LNCAP (cell line): ENCODE measurements around the gene EFCAB12.

Source experiments
- TF ChIP-seq, protein P1 (sequence below): fragments of 450-650 bp; IDR thresholded peaks from 2 replicates; pipeline ENCODE4 v1.5.1; 2017; ENCODE audit warnings: mild to moderate bottlenecking

Gene EFCAB12

GRCh38 chr3:129460155-129460554 is 31.7 kb upstream of the EFCAB12 start:
- TF ChIP-seq, protein P1, sequence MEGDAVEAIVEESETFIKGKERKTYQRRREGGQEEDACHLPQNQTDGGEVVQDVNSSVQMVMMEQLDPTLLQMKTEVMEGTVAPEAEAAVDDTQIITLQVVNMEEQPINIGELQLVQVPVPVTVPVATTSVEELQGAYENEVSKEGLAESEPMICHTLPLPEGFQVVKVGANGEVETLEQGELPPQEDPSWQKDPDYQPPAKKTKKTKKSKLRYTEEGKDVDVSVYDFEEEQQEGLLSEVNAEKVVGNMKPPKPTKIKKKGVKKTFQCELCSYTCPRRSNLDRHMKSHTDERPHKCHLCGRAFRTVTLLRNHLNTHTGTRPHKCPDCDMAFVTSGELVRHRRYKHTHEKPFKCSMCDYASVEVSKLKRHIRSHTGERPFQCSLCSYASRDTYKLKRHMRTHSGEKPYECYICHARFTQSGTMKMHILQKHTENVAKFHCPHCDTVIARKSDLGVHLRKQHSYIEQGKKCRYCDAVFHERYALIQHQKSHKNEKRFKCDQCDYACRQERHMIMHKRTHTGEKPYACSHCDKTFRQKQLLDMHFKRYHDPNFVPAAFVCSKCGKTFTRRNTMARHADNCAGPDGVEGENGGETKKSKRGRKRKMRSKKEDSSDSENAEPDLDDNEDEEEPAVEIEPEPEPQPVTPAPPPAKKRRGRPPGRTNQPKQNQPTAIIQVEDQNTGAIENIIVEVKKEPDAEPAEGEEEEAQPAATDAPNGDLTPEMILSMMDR: no peak

DNA sequence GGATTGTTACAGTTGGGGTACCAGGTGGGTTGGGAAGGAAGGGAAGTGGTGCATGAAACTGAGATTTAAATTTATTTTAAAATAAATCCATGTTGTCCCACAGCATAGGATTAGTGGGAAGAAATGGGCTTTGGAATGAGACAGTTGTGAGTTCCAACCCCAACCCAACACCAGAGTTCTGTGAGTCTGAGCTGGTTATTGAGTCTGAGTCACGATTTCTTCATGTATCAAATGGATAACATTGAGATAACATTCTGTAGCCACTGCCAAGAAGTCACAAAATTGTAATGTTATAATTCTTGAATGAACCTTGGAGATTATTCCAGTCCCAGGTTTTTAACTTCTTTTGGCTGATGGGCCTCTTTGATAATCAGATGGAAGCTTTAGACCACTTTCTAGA is 25.3 kb upstream of the EFCAB12 start:
- TF ChIP-seq, protein P1: no peak

GRCh38 chr3:129449279-129450115 is 21.1 kb upstream of the EFCAB12 start:
- TF ChIP-seq, protein P1: no peak

GRCh38 chr3:129448186-129448895 is 19.9 kb upstream of the EFCAB12 start:
- TF ChIP-seq, protein P1: no peak

DNA sequence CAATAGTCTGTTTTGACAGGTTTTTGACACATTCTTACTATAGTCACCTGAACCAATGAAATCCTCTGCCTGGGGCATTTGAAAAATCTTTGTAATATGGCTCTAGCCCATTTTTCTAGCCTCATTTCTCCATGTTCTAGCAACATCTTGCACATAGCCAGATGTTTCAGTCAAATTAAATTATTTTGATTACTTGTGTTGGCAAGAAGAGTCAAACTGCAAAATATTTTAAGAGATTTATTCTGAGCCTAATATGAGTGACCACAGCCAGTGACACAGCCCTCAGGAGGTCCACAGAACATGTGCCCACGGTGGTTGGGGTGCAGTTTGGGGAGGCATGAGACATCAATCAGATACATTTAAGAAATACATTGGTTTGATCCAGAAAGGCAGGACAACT is 18.5 kb upstream of the EFCAB12 start:
- TF ChIP-seq, protein P1: no peak

- TF ChIP-seq, protein P1: no peak
These were observed 17.0 kb upstream of the EFCAB12 start for GRCh38 chr3:129445471-129445870.

GRCh38 chr3:129442947-129443346 is 14.5 kb upstream of the EFCAB12 start:
- TF ChIP-seq, protein P1: no peak
